ENCODE data around the gene PROCA1. TPM values are rescaled to one million over a fixed set of nuclear protein-coding genes. Genes with fewer than 3 reads are reported as not detected.

Gene PROCA1
- total and polyA plus RNA-seq, 8 donors: 1.9 to 8.3 (median 6.5) TPM

DNA sequence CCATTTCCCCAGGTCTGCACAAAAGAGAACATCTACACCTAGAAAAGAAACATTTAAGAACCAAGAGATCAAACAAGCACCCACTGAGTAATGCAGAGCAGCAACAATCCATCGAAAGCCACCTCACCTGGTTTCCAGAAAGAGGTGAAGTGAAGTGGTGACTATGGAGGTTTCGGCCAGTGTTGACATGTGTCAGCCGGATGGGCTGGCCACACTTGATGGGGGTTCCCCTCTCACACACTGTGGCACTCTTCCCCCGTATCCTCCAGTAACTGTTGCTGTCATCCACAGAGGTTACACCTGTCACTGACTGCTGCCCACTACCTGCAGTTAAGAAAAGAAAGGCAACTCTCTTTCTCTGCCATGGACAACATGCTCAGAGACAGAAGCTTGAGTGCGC, 56.5 kb downstream of the PROCA1 start:
- Histone ChIP-seq H3K27me3 (no peaks in the 10 kb centered on the region), H3K27ac (no peak overlapping the region), H3K9me3 (no peaks in the 10 kb centered on the region), H3K4me3 (no peak overlapping the region), H3K4me1 (peaks cover 0 to 8% of the 10 kb centered on the region in 2 donors), H3K36me3 (peaks cover 0 to 91% of the 10 kb centered on the region in 2 donors)
- ATAC-seq (no peak), DNase-seq (no peak)
- TF ChIP-seq, protein P1, sequence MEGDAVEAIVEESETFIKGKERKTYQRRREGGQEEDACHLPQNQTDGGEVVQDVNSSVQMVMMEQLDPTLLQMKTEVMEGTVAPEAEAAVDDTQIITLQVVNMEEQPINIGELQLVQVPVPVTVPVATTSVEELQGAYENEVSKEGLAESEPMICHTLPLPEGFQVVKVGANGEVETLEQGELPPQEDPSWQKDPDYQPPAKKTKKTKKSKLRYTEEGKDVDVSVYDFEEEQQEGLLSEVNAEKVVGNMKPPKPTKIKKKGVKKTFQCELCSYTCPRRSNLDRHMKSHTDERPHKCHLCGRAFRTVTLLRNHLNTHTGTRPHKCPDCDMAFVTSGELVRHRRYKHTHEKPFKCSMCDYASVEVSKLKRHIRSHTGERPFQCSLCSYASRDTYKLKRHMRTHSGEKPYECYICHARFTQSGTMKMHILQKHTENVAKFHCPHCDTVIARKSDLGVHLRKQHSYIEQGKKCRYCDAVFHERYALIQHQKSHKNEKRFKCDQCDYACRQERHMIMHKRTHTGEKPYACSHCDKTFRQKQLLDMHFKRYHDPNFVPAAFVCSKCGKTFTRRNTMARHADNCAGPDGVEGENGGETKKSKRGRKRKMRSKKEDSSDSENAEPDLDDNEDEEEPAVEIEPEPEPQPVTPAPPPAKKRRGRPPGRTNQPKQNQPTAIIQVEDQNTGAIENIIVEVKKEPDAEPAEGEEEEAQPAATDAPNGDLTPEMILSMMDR (IDR thresholded peaks at IDR 0.05): no peak
- intact Hi-C loops (cut with DNase I): no loop called here

Other genes with a start within 250 kb of the PROCA1 start
- gene SLC13A2, start 238.2 kb downstream of the PROCA1 start, total RNA-seq: not detected
- under 1 TPM; 0.13 to 0.60 (median 0.42) TPM for gene SLC13A2, start 238.2 kb downstream of the PROCA1 start, polyA plus RNA-seq (ENCODE audit: insufficient read length in 6 of 6)
- gene FOXN1, start 205.5 kb downstream of the PROCA1 start, total RNA-seq: under 1 TPM; 0.18 to 0.29 TPM
- under 1 TPM; 0.06 to 0.23 (median 0.15) TPM for gene FOXN1, start 205.5 kb downstream of the PROCA1 start, polyA plus RNA-seq (ENCODE audit: insufficient read length in 6 of 6)
- gene UNC119, start 159.3 kb downstream of the PROCA1 start, total RNA-seq: 10 to 100 TPM; 25.7 to 28.9 TPM
- gene UNC119, start 159.3 kb downstream of the PROCA1 start, polyA plus RNA-seq (ENCODE audit: insufficient read length in 6 of 6): 10 to 100 TPM; 29.1 to 36.7 (median 35.9) TPM
- gene PIGS, start 140.4 kb downstream of the PROCA1 start, total RNA-seq: 10 to 100 TPM; 59.6 to 63.3 TPM
- 10 to 100 TPM; 57.9 to 66.6 (median 64.0) TPM for gene PIGS, start 140.4 kb downstream of the PROCA1 start, polyA plus RNA-seq (ENCODE audit: insufficient read length in 6 of 6)
- 10 to 100 TPM; 10.9 to 15.2 TPM for gene ALDOC, start 135.0 kb downstream of the PROCA1 start, total RNA-seq
- 10 to 100 TPM; 17.7 to 25.5 (median 20.8) TPM for gene ALDOC, start 135.0 kb downstream of the PROCA1 start, polyA plus RNA-seq (ENCODE audit: insufficient read length in 6 of 6)
- gene SPAG5, start 112.9 kb downstream of the PROCA1 start, total RNA-seq: 10 to 100 TPM in 1 of 2 donors, 1 to 10 TPM in 1; 9.5 to 15.2 TPM
- 10 to 100 TPM; 40.4 to 91.5 (median 63.4) TPM for gene SPAG5, start 112.9 kb downstream of the PROCA1 start, polyA plus RNA-seq (ENCODE audit: insufficient read length in 6 of 6)
- 10 to 100 TPM in 1 of 2 donors, 1 to 10 TPM in 1; 8.4 to 10.0 TPM for gene RSKR, start 97.7 kb downstream of the PROCA1 start, total RNA-seq
- gene RSKR, start 97.7 kb downstream of the PROCA1 start, polyA plus RNA-seq (ENCODE audit: insufficient read length in 6 of 6): 10 to 100 TPM; 18.9 to 31.6 (median 26.4) TPM
- 100 to 1,000 TPM; 139 to 184 TPM for gene BLTP2, start 66.7 kb downstream of the PROCA1 start, total RNA-seq
- 100 to 1,000 TPM in 1 of 6 donors, 10 to 100 TPM in 5; 86.8 to 109 (median 92.7) TPM for gene BLTP2, start 66.7 kb downstream of the PROCA1 start, polyA plus RNA-seq (ENCODE audit: insufficient read length in 6 of 6)
- 10 to 100 TPM; 57.3 to 58.1 TPM for gene SDF2, start 50.0 kb downstream of the PROCA1 start, total RNA-seq
- 10 to 100 TPM; 65.3 to 74.6 (median 70.6) TPM for gene SDF2, start 50.0 kb downstream of the PROCA1 start, polyA plus RNA-seq (ENCODE audit: insufficient read length in 6 of 6)
- gene SUPT6H, start 49.7 kb downstream of the PROCA1 start, total RNA-seq: 10 to 100 TPM; 55.1 to 57.7 TPM
- gene SUPT6H, start 49.7 kb downstream of the PROCA1 start, polyA plus RNA-seq (ENCODE audit: insufficient read length in 6 of 6): 10 to 100 TPM; 71.1 to 76.1 (median 74.1) TPM
- 10 to 100 TPM; 79.4 to 79.5 TPM for gene RAB34, start 6.0 kb upstream of the PROCA1 start, total RNA-seq
- gene RAB34, start 6.0 kb upstream of the PROCA1 start, polyA plus RNA-seq (ENCODE audit: insufficient read length in 6 of 6): 100 to 1,000 TPM; 184 to 213 (median 194) TPM
- 1,000 to 10,000 TPM; 1,170 to 1,265 TPM for gene RPL23A, start 8.1 kb upstream of the PROCA1 start, total RNA-seq
- 1,000 to 10,000 TPM; 1,036 to 1,220 (median 1,104) TPM for gene RPL23A, start 8.1 kb upstream of the PROCA1 start, polyA plus RNA-seq (ENCODE audit: insufficient read length in 6 of 6)
- gene TLCD1, start 14.3 kb upstream of the PROCA1 start, total RNA-seq: 10 to 100 TPM; 18.4 to 20.7 TPM
- 1 to 10 TPM; 5.7 to 9.3 (median 8.2) TPM for gene TLCD1, start 14.3 kb upstream of the PROCA1 start, polyA plus RNA-seq (ENCODE audit: insufficient read length in 6 of 6)
- 1 to 10 TPM; 5.6 to 7.5 TPM for gene NEK8, start 16.9 kb upstream of the PROCA1 start, total RNA-seq
- 1 to 10 TPM; 6.0 to 8.1 (median 7.2) TPM for gene NEK8, start 16.9 kb upstream of the PROCA1 start, polyA plus RNA-seq (ENCODE audit: insufficient read length in 6 of 6)
- gene TRAF4, start 32.1 kb upstream of the PROCA1 start, total RNA-seq: 10 to 100 TPM; 66.1 to 81.7 TPM
- gene TRAF4, start 32.1 kb upstream of the PROCA1 start, polyA plus RNA-seq (ENCODE audit: insufficient read length in 6 of 6): 100 to 1,000 TPM in 4 of 6 donors, 10 to 100 TPM in 2; 86.6 to 136 (median 107) TPM
- 10 to 100 TPM; 16.5 to 25.4 TPM for gene FAM222B, start 130.9 kb upstream of the PROCA1 start, total RNA-seq
- 10 to 100 TPM; 18.4 to 21.0 (median 19.6) TPM for gene FAM222B, start 130.9 kb upstream of the PROCA1 start, polyA plus RNA-seq (ENCODE audit: insufficient read length in 6 of 6)
- gene ERAL1, start 143.1 kb upstream of the PROCA1 start, total RNA-seq: 10 to 100 TPM; 30.0 to 33.4 TPM
- gene ERAL1, start 143.1 kb upstream of the PROCA1 start, polyA plus RNA-seq (ENCODE audit: insufficient read length in 6 of 6): 10 to 100 TPM; 63.5 to 70.1 (median 65.6) TPM
- 100 to 1,000 TPM in 1 of 2 donors, 10 to 100 TPM in 1; 95.7 to 171 TPM for gene FLOT2, start 185.8 kb upstream of the PROCA1 start, total RNA-seq
- 10 to 100 TPM; 66.3 to 81.5 (median 75.1) TPM for gene FLOT2, start 185.8 kb upstream of the PROCA1 start, polyA plus RNA-seq (ENCODE audit: insufficient read length in 6 of 6)
- 10 to 100 TPM in 1 of 2 donors, 1 to 10 TPM in 1; 8.8 to 16.9 TPM for gene DHRS13, start 191.2 kb upstream of the PROCA1 start, total RNA-seq
- 1 to 10 TPM; 5.2 to 7.9 (median 6.5) TPM for gene DHRS13, start 191.2 kb upstream of the PROCA1 start, polyA plus RNA-seq (ENCODE audit: insufficient read length in 6 of 6)
- 10 to 100 TPM; 32.1 to 45.8 TPM for gene PHF12, start 239.6 kb upstream of the PROCA1 start, total RNA-seq
- 10 to 100 TPM; 48.2 to 68.7 (median 60.7) TPM for gene PHF12, start 239.6 kb upstream of the PROCA1 start, polyA plus RNA-seq (ENCODE audit: insufficient read length in 6 of 6)